Kidney (tissue), 14 donors: ENCODE data around the gene NISCH. TPM values are rescaled to one million over a fixed set of nuclear protein-coding genes. Genes with fewer than 3 reads are reported as not detected.

Source experiments
- DNase-seq, 5 donors: peaks; one replicate each; pipeline ENCODE4 v3.0.0-alpha.2; 2013 to 2020
- FAIRE-seq: peaks from 2 replicates; lab custom pipeline; 2012; peaks lifted over from hg19 to GRCh38; lab: Jason Lieb, UNC
- H3K27ac ChIP-seq, 2 donors: one replicate each; pipeline ENCODE4 v1.7.0; 2013; ENCODE audit warnings: low read depth in 2 of 2, low read length in 2 of 2, inconsistent platforms in 1 of 2
- H3K27me3 ChIP-seq: one replicate; pipeline ENCODE4 v1.7.1; 2013; ENCODE audit warnings: low read length, inconsistent platforms; ENCODE audit not compliant: control insufficient read depth, insufficient read depth
- H3K36me3 ChIP-seq, 3 donors: one replicate each; pipeline versions ENCODE4 v1.7.0 to v1.7.1; 2013; ENCODE audit warnings: low read length in 3 of 3, control low read depth in 1 of 3, inconsistent platforms in 1 of 3; ENCODE audit not compliant: insufficient read depth in 3 of 3, control insufficient read depth in 2 of 3
- H3K4me1 ChIP-seq, 3 donors: one replicate each; pipeline versions ENCODE4 v1.7.0 to v1.7.1; 2013; ENCODE audit warnings: low read length in 3 of 3, inconsistent platforms in 1 of 3, low read depth in 1 of 3; ENCODE audit not compliant: control insufficient read depth in 2 of 3, insufficient read depth in 2 of 3
- H3K4me3 ChIP-seq, 3 donors: one replicate each; pipeline versions ENCODE4 v1.7.0 to v1.8.1; 2013; ENCODE audit warnings: low read length in 3 of 3, control low read depth in 1 of 3, inconsistent platforms in 1 of 3
- H3K9ac ChIP-seq, 3 donors: one replicate each; pipeline versions ENCODE4 v1.7.0 to v1.7.1; 2013; ENCODE audit warnings: low read length in 3 of 3, control low read depth in 1 of 3, inconsistent platforms in 1 of 3
- H3K9me3 ChIP-seq, 3 donors: one replicate each; pipeline versions ENCODE4 v1.7.0 to v1.7.1; 2013; ENCODE audit warnings: low read length in 3 of 3, control low read depth in 1 of 3, inconsistent platforms in 1 of 3; ENCODE audit not compliant: control insufficient read depth in 2 of 3, insufficient read depth in 1 of 3
- CTCF ChIP-seq: IDR thresholded peaks from 3 replicates; pipeline ENCODE4 v1.5.1; 2012; ENCODE audit warnings: mild to moderate bottlenecking, moderate library complexity, borderline replicate concordance; ENCODE audit not compliant: insufficient read depth; ENCODE audit errors: extremely low read depth
- intact Hi-C: fragments of 100-400 bp; cut with DNase I; formaldehyde crosslinking; loops from one replicate; pipeline ENCODE4 v1.11.1; 2022
- polyA plus RNA-seq: library from polyadenylated mRNA; stranded (reverse); fragments of 350-450 nt; fragmentation: Illumina TruSeq; extraction: RNeasy Lipid Tissue Mini Kit (QIAGEN cat#74804); gene quantifications from one replicate; pipeline ENCODE4 v1.2.3, GENCODE V29; 2014; ENCODE audit warnings: low read depth, low replicate concordance; ENCODE audit not compliant: insufficient read depth
- total RNA-seq: library from RNA; stranded (reverse); fragmentation: NEBNext Ultra II Directional; extraction: Animal tissue kit (Norgen Biotek cat#: 25700); gene quantifications from one replicate; pipeline ENCODE4 v1.2.1, GENCODE V29; 2021
- donor health status: control.
- donor health status: control.
- donor health status: control.
- donor health status: control.
- donor health status: control.
- donor health status: DM: yes; HTN: yes; CAD: no.
- donor health status: Normal renal cell carcinoma (clear cell type).

The NISCH gene
- total and polyA plus RNA-seq, 2 donors from 2014 or later: 36.1 to 98.7 TPM

GRCh38 chr3:52437326-52438103, 17.9 kb upstream of the NISCH start:
- Histone ChIP-seq H3K36me3 (no peaks in the 10 kb centered on the region), H3K9ac (no peak overlapping the region), H3K27me3 (no peaks in the 10 kb centered on the region), H3K27ac (no peak overlapping the region), H3K4me3 (no peak overlapping the region), H3K4me1 (peaks cover 0 to 7% (median 3%) of the 10 kb centered on the region in 3 donors), H3K9me3 (no peaks in the 10 kb centered on the region)
- DNase-seq: peak in 2 of 5 donors; percentile 40 to 78
- intact Hi-C loops: no loop called here
- no peak for TF ChIP-seq CTCF
- FAIRE-seq: no peak

- DNase-seq: no peak
- no peak for TF ChIP-seq CTCF
- H3K27ac ChIP-seq: no peak overlapping the region
- no peak overlapping the region for H3K4me3 ChIP-seq
- no peaks in the 10 kb centered on the region for H3K9me3 ChIP-seq
- H3K36me3 ChIP-seq: no peaks in the 10 kb centered on the region
- H3K9ac ChIP-seq: no peak overlapping the region
- H3K27me3 ChIP-seq: no peaks in the 10 kb centered on the region
- FAIRE-seq: no peak
- intact Hi-C loops: no loop called here
- H3K4me1 ChIP-seq: peaks cover 0 to 6% (median 0%) of the 10 kb centered on the region in 3 donors
Observed at GRCh38 chr3:52438104-52438376, 17.4 kb upstream of the NISCH start.

GRCh38 chr3:52438579-52439425, 16.6 kb upstream of the NISCH start:
- no peaks in the 10 kb centered on the region for H3K36me3 ChIP-seq
- no peak overlapping the region for H3K27ac ChIP-seq
- no peak for TF ChIP-seq CTCF
- no peaks in the 10 kb centered on the region for H3K27me3 ChIP-seq
- H3K4me1 ChIP-seq: no peaks in the 10 kb centered on the region
- FAIRE-seq: no peak
- H3K9ac ChIP-seq: no peak overlapping the region
- H3K9me3 ChIP-seq: no peaks in the 10 kb centered on the region
- intact Hi-C loops: no loop called here
- H3K4me3 ChIP-seq: no peak overlapping the region
- no peak for DNase-seq
